Fibroblast of skin of right biceps (primary cell): Measurements from ENCODE around the gene CCDC71.

Experiments
- DNase-seq: peaks from one replicate; pipeline ENCODE4 v3.0.0-alpha.2; 2013

Gene CCDC71

DNA sequence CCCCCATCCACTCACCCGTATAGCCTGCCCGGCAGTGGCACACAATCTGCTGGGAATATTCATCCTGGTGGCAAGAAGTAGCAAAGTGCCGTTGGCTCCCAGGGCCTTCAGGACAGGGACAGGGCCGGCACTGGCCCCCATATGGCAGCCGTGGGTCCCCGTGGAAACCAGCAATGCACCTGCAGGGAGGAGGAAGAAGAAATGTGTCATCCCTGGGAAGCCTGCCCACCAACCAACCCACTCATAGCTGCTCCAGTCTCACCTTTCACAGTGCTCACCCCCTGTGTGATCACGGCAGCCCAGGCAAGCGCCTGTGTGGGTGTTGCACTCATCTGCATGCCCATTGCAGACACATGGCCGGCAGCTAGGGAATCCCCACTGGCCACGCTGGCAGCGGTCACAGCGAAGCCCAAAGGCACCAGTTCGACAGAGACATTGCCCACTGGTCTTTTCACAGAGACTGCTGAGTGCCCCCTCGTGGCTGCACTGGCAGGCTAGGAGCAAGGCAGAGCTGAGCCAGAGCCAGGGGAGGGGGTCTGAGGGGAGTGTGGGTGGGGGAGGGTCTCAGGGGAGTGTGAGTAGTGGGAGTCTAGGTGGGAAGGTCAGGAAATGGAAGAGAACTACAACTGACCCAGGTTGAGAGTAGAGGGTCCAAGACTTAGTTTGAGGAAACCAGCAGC, 41.0 kb downstream of the CCDC71 start:
- no peak for DNase-seq

DNA sequence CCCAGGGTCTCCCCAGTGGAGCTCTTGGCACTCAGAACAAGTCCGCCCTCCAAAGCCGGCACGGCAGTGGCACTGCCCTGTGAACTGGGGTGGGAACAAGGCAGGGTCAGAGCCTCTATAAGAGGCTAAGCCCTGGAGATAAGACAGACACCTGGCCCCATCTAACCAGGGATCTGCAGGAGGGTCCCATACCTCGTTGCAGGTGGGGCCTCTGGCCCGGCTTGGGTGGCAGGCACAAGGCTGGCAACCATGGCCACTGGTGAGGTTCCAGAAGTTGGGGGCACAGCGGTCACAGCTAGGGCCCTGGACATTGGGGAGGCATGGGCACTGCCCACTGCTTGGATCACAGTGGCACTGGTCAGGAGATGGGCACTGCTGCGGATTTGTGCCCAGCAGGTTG, 41.9 kb downstream of the CCDC71 start:
- no peak for DNase-seq

DNA sequence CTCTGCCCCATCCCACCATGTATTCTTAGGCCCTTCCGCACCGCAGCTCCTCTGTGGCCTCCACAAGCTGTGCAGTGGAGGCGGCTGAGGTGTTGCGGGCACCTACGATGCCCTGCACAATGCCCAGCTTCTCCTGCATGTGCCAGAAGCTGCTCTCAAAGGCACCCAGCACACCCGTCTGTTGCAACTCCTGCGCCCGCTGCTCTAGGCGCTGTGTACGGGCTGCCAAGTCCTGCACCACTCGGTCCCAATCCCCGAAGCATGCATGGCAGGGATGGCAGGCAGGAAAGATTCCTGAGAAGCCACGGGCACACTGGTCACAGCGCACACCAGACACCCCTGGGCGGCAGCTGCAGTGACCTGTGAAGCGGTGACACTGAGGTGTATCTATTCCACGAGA, 42.4 kb downstream of the CCDC71 start:
- no peak for DNase-seq

- no peak for DNase-seq
Observed at GRCh38 chr3:49122886-49123545, 43.1 kb downstream of the CCDC71 start.

DNA sequence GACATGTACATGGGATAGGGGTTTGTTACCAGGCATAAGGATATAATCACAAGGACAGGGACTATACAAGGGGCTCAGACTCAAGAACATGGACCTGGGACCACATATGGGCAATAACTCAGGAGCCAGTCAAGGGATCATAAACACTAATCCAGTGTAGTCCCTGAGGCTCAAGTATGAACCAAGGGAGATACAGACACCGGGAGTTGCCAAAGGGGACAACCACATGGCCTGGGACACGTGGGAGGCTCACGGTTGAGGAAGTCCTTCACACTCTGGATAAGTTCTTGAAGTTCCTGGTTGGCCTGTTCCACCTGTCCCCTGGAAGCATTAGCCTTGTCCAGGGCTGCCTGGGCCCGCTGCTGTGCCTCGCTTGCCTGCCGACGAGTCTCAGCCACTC, 43.7 kb downstream of the CCDC71 start:
- DNase-seq = no peak

DNA sequence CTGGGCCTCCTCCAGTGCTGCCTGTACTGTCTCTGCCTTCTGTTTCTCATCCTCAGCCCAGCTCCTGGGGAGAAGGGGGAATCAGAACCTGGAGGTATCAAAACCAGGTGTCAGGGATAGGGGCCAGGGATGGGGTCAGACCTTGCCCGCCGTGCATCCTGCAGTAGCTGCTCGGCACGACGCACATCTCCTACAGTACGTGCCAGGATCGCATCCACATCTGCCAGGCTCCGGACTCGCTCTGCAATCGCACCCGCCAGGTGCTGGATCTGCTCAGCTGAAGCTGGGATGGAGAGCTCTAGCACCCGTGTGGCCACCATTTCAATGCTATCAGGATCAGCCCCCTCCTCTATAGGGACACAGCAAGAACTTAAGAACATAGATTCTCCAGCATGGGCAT, 44.1 kb downstream of the CCDC71 start:
- no peak for DNase-seq

- DNase-seq = no peak
Observed at GRCh38 chr3:49121132-49121736, 44.9 kb downstream of the CCDC71 start.

GRCh38 chr3:49120438-49121131, 45.5 kb downstream of the CCDC71 start, which contains the start of gene USP19:
Gene USP19, minus strand, starts transcription at chr3:49120823. Its CDS starts 1,678 bp downstream, at chr3:49119145.
- DNase-seq = peak; percentile 93

- no peak for DNase-seq
Observed at GRCh38 chr3:49120096-49120437, 46.1 kb downstream of the CCDC71 start.

GRCh38 chr3:49119439-49119838, 46.7 kb downstream of the CCDC71 start:
- DNase-seq = no peak

DNA sequence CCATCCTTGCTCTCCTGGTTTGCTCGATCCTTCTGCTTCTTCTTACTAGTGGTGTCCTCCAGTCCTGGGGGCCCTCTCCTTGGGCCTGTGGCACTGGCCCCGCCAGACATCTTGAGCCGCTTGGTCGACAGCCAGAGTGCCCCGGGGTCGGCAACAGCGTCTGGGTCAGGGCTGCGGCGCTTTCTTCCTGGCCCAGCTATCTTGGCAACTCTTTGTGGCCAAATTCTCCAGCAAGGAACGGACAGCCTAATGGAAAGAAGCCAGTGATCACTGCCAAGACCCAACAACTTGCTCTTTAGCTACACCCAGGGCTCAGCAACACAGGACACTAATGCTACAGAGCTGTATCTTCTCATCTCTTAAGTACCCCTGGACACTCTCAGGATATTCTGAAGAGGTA, 47.1 kb downstream of the CCDC71 start:
- no peak for DNase-seq
